ENCODE data around the gene STX2. TPM values are rescaled to one million over a fixed set of nuclear protein-coding genes. Genes with fewer than 3 reads are reported as not detected.

STX2 gene
- polyA plus RNA-seq (2011; rRNA removed) (39.4 and 51.3 TPM in 2 replicates), polyA plus RNA-seq (2017; fragmentation: RNase III; extraction: RNeasy Plus Mini Kit Qiagen cat#74134 plus additional on column Dnase treatment) (25.6 to 26.9 TPM (median 26.8 TPM) in 3 replicates), polyA minus RNA-seq (2011; rRNA and poly(A)+ RNA removed) (13.9 and 14.8 TPM in 2 replicates)
- polyA plus RNA-seq (2012; cell fraction: cytosol; rRNA removed), result 20.2 and 20.4 TPM in 2 replicates
- polyA plus RNA-seq (2012; cell fraction: nucleus; rRNA removed), result 21.3 and 45.4 TPM in 2 replicates

- ATAC-seq (peak; percentile 85 to 89), DNase-seq (ENCODE audit: low read depth in 1 of 2, low spot score in 1 of 2) (peak; percentile 82 to 86), FAIRE-seq (no peak)
- peak within 1 kb of the TSS; percentile 75 for H3K4me3 ChIP-seq
- H3K4me2 ChIP-seq, result peak within 1 kb of the TSS; percentile 83
- CTCF ChIA-PET, result interaction anchor here (1.0 to 7.2 kb wide), 7 partner anchors 9 to 76 kb away, joined by 3 to 40 read pairs (median 4); no protein-coding TSS in a partner anchor
- peaks cover 17% of the 10 kb centered on the region for H3K4me1 ChIP-seq
- 4% methylated on average over 20 of the region's 79 CpGs for WGBS (ENCODE audit: missing lambda C conversion rate)
- POLR2A ChIA-PET, result no interaction called here
- H3K27ac ChIP-seq, result peak within 1 kb of the TSS; percentile 94 to 96
- no peaks in the 10 kb centered on the region for H3K9me3 ChIP-seq
- TF ChIP-seq E2F6 (IDR thresholded peaks at IDR 0.05; ENCODE audit: borderline replicate concordance, low read depth) (no peak; the same call in 1 of the 2 replicates), RARB (CRISPR knock-in tag; IDR thresholded peaks at IDR 0.05) (no peak), MYC (IDR thresholded peaks at IDR 0.05; ENCODE audit: borderline replicate concordance, low read length) (0 out of 2 replicates have a peak, but pooled peaks have one; percentile 34), GATA3 (IDR thresholded peaks at IDR 0.05; ENCODE audit: borderline replicate concordance) (no peak), HOXB13 (CRISPR knock-in tag; IDR thresholded peaks at IDR 0.05; ENCODE audit: low read depth) (no peak), HEYL (CRISPR knock-in tag; IDR thresholded peaks at IDR 0.05) (no peak), MAFK (IDR thresholded peaks at IDR 0.05; ENCODE audit: partially characterized antibody) (peak; percentile 17), EHMT2 (IDR thresholded peaks at IDR 0.05; ENCODE audit: low read depth) (no peak), RAD21 (conservative IDR thresholded peaks at IDR 0.05 in 1 of 2, IDR thresholded peaks at IDR 0.05 in 1 of 2) (peak in 1 of 2 experiments; percentile 26; a peak in 1 of 5 replicates), POLR2AphosphoS2 (conservative IDR thresholded peaks at IDR 0.05; ENCODE audit: low read length) (no peak), CTCF (IDR thresholded peaks at IDR 0.05) (peak; percentile 39), USF2 (IDR thresholded peaks at IDR 0.05) (no peak), SMC3 (IDR thresholded peaks at IDR 0.05) (peak; percentile 27; the same call in 1 of the 3 replicates), HOXA7 (CRISPR knock-in tag; IDR thresholded peaks at IDR 0.05) (no peak), CHD4 (IDR thresholded peaks at IDR 0.05; ENCODE audit: borderline replicate concordance) (no peak), EP300 (IDR thresholded peaks at IDR 0.05) (no peak), FOSB (CRISPR knock-in tag; IDR thresholded peaks at IDR 0.05) (no peak), EHF (CRISPR knock-in tag; IDR thresholded peaks at IDR 0.05) (no peak), RNF2 (IDR thresholded peaks at IDR 0.05; ENCODE audit: borderline replicate concordance, low read depth) (no peak), HES2 (IDR thresholded peaks at IDR 0.05) (no peak), ESRRA (IDR thresholded peaks at IDR 0.05; ENCODE audit: borderline replicate concordance, low read length) (no peak), CBX2 (IDR thresholded peaks at IDR 0.05; ENCODE audit: borderline replicate concordance, low read depth) (no peak), SREBF2 (IDR thresholded peaks at IDR 0.05) (no peak), TP53 (CRISPR knock-in tag; IDR thresholded peaks at IDR 0.05) (no peak), KDM5A (IDR thresholded peaks at IDR 0.05) (no peak), ZSCAN20 (CRISPR knock-in tag; IDR thresholded peaks at IDR 0.05) (no peak), CBX8 (IDR thresholded peaks at IDR 0.05) (no peak), JUN (IDR thresholded peaks at IDR 0.05) (peak; percentile 33 to 42; a peak in 1 of 5 replicates), NR3C1 (IDR thresholded peaks at IDR 0.05) (no peak), ELK1 (IDR thresholded peaks at IDR 0.05; ENCODE audit: low read depth, low read length) (no peak), TFCP2L1 (CRISPR knock-in tag; IDR thresholded peaks at IDR 0.05) (no peak), BCL3 (IDR thresholded peaks at IDR 0.05) (peak; percentile 61; the same call in 1 of the 3 replicates), PBX3 (IDR thresholded peaks at IDR 0.05) (no peak)
Measured at GRCh38 chr12:130838951-130839769, at the start of gene STX2. Gene STX2, minus strand, starts transcription at chr12:130839250. Its CDS starts 151 bp downstream, at chr12:130839099.

All from A549 (cell line).